K562 (cell line): ENCODE data around the gene UBA3. TPM values are rescaled to one million over a fixed set of nuclear protein-coding genes. Genes with fewer than 3 reads are reported as not detected.
A peak's percentile ranks its signal among the peaks of the same experiment; 100 is the strongest.

Experiments used
- ATAC-seq: fragments of 200-7000 bp; cut with Tn5 transposase; 3 replicates; pipeline ENCODE4 v1.9.1; 2020; ENCODE audit warnings: moderate library complexity
- BruUV-seq: library from RNA; stranded (reverse); fragments of 400-500 nt; replicated peaks from 2 replicates; lab custom pipeline; 2021; lab: Mats Ljungman, UMichigan
- CTCF ChIA-PET: fragments of 300-600 bp; formaldehyde crosslinking; extraction: SDS; loops from one replicate; lab custom pipeline; 2021; ENCODE audit warnings: low intra/inter-chr PET ratio; lab: Yijun Ruan, JAX
- POLR2A ChIA-PET: fragments of 300-600, 350-650 bp; sonication (Branson Sonifier 250); formaldehyde crosslinking; extraction: SDS; loops from one replicate; lab custom pipeline; 2021; ENCODE audit warnings: antibody characterized with exemption, inconsistent platforms; lab: Yijun Ruan, JAX
- DNase-seq, 4 experiments: peaks; one replicate each; pipeline versions ENCODE4 v3.0.0 to v3.0.0-alpha.2; 2011 to 2018; ENCODE audit warnings: low spot score in 3 of 4, mixed read lengths in 3 of 4; ENCODE audit errors: extremely low read depth in 1 of 4
- FAIRE-seq: peaks from 2 replicates; lab custom pipeline; 2011; peaks lifted over from hg19 to GRCh38; lab: Jason Lieb, UNC
- H2AFZ ChIP-seq: 2 replicates; pipeline ENCODE4 v1.6.0; 2011; ENCODE audit warnings: low read depth, low read length, control low read depth, inconsistent platforms
- H3K27ac ChIP-seq: fragments of 200-600 bp; 3 replicates; pipeline ENCODE4 v1.8.0; 2011; ENCODE audit warnings: low read depth, mild to moderate bottlenecking, control low read depth, inconsistent platforms, low read length, moderate library complexity, mixed read lengths; ENCODE audit errors: extremely low read depth
- H3K27me3 ChIP-seq, 2 experiments: fragments of 300-600 bp in 1 of 2; 2 replicates in 1 of 2; 3 replicates in 1 of 2; pipeline versions ENCODE4 v1.6.0 to v1.8.0; 2011; ENCODE audit warnings: inconsistent platforms in 2 of 2, low read length in 2 of 2, mild to moderate bottlenecking in 1 of 2, mixed read lengths in 1 of 2, moderate library complexity in 1 of 2; ENCODE audit not compliant: control insufficient read depth in 2 of 2, insufficient read depth in 2 of 2
- H3K36me3 ChIP-seq: fragments of 300-600 bp; 3 replicates; pipeline ENCODE4 v1.8.0; 2011; ENCODE audit warnings: mild to moderate bottlenecking, low read length, inconsistent platforms; ENCODE audit not compliant: control insufficient read depth, insufficient read depth
- H3K4me1 ChIP-seq, 2 experiments: fragments of 200-600 bp in 1 of 2; replicated peaks in 1 of 2; 2 replicates in 1 of 2; 3 replicates in 1 of 2; pipeline versions ENCODE4 v1.5.1 to v1.8.0; 2011; ENCODE audit warnings: inconsistent platforms in 2 of 2, low read length in 2 of 2, mild to moderate bottlenecking in 1 of 2, mixed read lengths in 1 of 2, moderate library complexity in 1 of 2; ENCODE audit not compliant: control insufficient read depth in 2 of 2, insufficient read depth in 2 of 2
- H3K4me2 ChIP-seq: 2 replicates; pipeline ENCODE4 v1.6.1; 2011; ENCODE audit warnings: low read length, control low read depth, inconsistent platforms, mixed read lengths; ENCODE audit not compliant: insufficient read depth
- H3K4me3 ChIP-seq: fragments of 200-600 bp; sonication (generic), shearing (Covaris generic); 2 replicates; pipeline ENCODE4 v1.5.1; 2016; ENCODE audit warnings: control low read depth, inconsistent platforms
- H3K79me2 ChIP-seq: fragments of 200-600 bp; 3 replicates; pipeline ENCODE4 v1.8.0; 2011; ENCODE audit warnings: low read length, inconsistent platforms; ENCODE audit not compliant: control insufficient read depth, insufficient read depth
- H3K9ac ChIP-seq, 2 experiments: 2 replicates each; pipeline versions ENCODE4 v1.6.0 to v1.6.1; 2011; ENCODE audit warnings: low read depth in 2 of 2, low read length in 2 of 2, control low read depth in 1 of 2, inconsistent platforms in 1 of 2, mild to moderate bottlenecking in 1 of 2, mixed read lengths in 1 of 2; ENCODE audit not compliant: insufficient read depth in 1 of 2
- H3K9me1 ChIP-seq: one replicate; pipeline ENCODE4 v1.6.0; 2011; ENCODE audit warnings: inconsistent platforms, mild to moderate bottlenecking, low read length, moderate library complexity; ENCODE audit not compliant: control insufficient read depth, insufficient read depth
- H3K9me3 ChIP-seq: replicated peaks from 2 replicates; pipeline ENCODE4 v1.5.1; 2011; ENCODE audit warnings: low read depth, low read length, inconsistent platforms; ENCODE audit not compliant: control insufficient read depth, insufficient read depth
- H4K20me1 ChIP-seq: replicated peaks from 2 replicates; pipeline ENCODE4 v1.6.1; 2011; ENCODE audit warnings: low read length, inconsistent platforms, mixed read lengths; ENCODE audit not compliant: control insufficient read depth, insufficient read depth
- MAFK ChIP-seq: IDR thresholded peaks from 2 replicates; pipeline ENCODE4 v1.6.1; 2011; ENCODE audit warnings: low read length, improper control_type of control experiment
- MITF ChIP-seq: IDR thresholded peaks from 2 replicates; pipeline ENCODE4 v1.6.1; 2014; ENCODE audit warnings: antibody characterized with exemption
- PHF20 ChIP-seq: fragments of 450-650 bp; IDR thresholded peaks from 2 replicates; pipeline ENCODE4 v1.6.1; 2018; ENCODE audit not compliant: partially characterized antibody
- ZEB2 ChIP-seq: fragments of 450-650 bp; IDR thresholded peaks from 2 replicates; pipeline ENCODE4 v1.6.1; 2016
- ZNF316 ChIP-seq: fragments of 450-650 bp; IDR thresholded peaks from 2 replicates; pipeline ENCODE4 v1.6.1; 2016
- WGBS: fragments of 100-300 bp; shearing (Covaris generic); methylation state at CpG from one replicate; pipeline ENCODE4 v1.1.6; 2016; ENCODE audit warnings: low coverage, mixed read lengths; ENCODE audit not compliant: insufficient coverage; ENCODE audit errors: missing lambda C conversion rate; 5-methylcytosine and 5-hydroxymethylcytosine counted together
- in situ Hi-C: fragments of 300-500 bp; cut with MboI; formaldehyde crosslinking; loops from 4 replicates; pipeline ENCODE4 v1.15.0; 2018; ENCODE audit warnings: inconsistent platforms, mixed read lengths
- intact Hi-C: fragments of 100-400 bp; cut with micrococcal nuclease; formaldehyde crosslinking; loops from 2 replicates; pipeline ENCODE4 v1.14.2; 2022
- polyA plus RNA-seq, 8 experiments: library from polyadenylated mRNA; depleted of rRNA in 4 of 8; stranded (reverse) in 5 of 8; unstranded in 3 of 8; fragments of >200 nt; fragmentation: Nextera tagmentation in 2 of 8; fragmentation: Illumina TruSeq in 1 of 8; extraction: Ambion mirVana in 2 of 8; extraction: Trizol in 1 of 8; gene quantifications; 2 replicates each; pipeline versions ENCODE4 v1.2.1 to v1.2.3, GENCODE V29; 2011 to 2014; ENCODE audit warnings: inconsistent platforms in 1 of 8, missing spikeins in 1 of 8
- total RNA-seq, 7 experiments: library from RNA; depleted of rRNA in 6 of 7; stranded (reverse); fragments of >200 nt in 6 of 7; fragmentation: Illumina TruSeq in 2 of 7; extraction: Trizol in 2 of 7; gene quantifications; 2 replicates each; pipeline versions ENCODE4 v1.2.1 to v1.2.3, GENCODE V29; 2011 to 2021; ENCODE audit warnings: low replicate concordance in 1 of 7

The UBA3 gene
- total and polyA plus RNA-seq, 9 of the 15 experiments (the other 6 are each of a cell fraction or from before 2014, with no cell fraction given), result 23.2 to 80.0 (median 38.6) TPM

DNA sequence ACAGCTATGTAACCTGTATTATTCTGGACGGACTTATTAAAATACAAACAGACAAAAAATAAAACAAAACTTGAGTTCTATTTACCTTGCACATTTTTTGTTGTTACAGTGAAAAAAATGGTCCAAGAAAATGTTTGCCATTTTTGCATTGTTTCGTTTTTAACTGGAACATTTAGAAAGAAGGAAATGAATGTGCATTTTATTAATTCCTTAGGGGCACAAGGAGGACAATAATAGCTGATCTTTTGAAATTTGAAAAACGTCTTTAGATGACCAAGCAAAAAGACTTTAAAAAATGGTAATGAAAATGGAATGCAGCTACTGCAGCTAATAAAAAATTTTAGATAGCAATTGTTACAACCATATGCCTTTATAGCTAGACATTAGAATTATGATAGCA is 25.2 kb upstream of the UBA3 start:
- Histone ChIP-seq H3K4me3 (no peak overlapping the region), H3K9me1 (no peaks in the 10 kb centered on the region), H3K27me3 (no peaks in the 10 kb centered on the region), H3K36me3 (peaks cover 16% of the 10 kb centered on the region; the same call in 1 of the 3 replicates), H3K27ac (no peak overlapping the region), H3K4me2 (no peak overlapping the region), H3K4me1 (peaks cover 0 to 15% of the 10 kb centered on the region in 2 experiments; a peak in 3 of 5 replicates), H3K9ac (no peak overlapping the region), H3K79me2 (no peaks in the 10 kb centered on the region), H3K9me3 (no peaks in the 10 kb centered on the region), H4K20me1 (no peaks in the 10 kb centered on the region), H2AFZ (no peak overlapping the region)
- in situ Hi-C loops (no loop called here), intact Hi-C loops (no loop called here)
- no peak for TF ChIP-seq ZEB2
- peak; percentile 43; the same call in 1 of the 2 replicates for TF ChIP-seq ZNF316
- TF ChIP-seq MAFK, result no peak
- FAIRE-seq (peak; percentile 46), DNase-seq (no peak), ATAC-seq (no peak)
- 38% methylated on average over 3 of the region's 3 CpGs for WGBS
- ChIA-PET CTCF (no interaction called here), POLR2A (interaction anchor here (0.6 to 1.2 kb wide), 2 partner anchors 21 to 190 kb away, joined by 3 to 4 read pairs; partner anchors contain the start of gene ARL6IP5)
- BruUV-seq, result no TSS peak

DNA sequence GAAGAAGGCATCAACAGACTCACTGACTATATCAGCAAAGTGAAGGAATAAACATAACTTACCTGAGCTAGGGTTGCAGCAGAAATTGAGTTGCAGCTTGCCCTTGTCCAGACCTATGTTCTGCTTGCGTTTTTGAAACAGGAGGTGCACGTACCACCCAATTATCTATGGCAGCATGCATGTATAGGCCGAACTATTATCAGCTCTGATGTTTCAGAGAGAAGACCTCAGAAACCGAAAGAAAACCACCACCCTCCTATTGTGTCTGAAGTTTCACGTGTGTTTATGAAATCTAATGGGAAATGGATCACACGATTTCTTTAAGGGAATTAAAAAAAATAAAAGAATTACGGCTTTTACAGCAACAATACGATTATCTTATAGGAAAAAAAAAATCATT is 24.4 kb upstream of the UBA3 start:
- H4K20me1 ChIP-seq, result no peaks in the 10 kb centered on the region
- H3K27me3 ChIP-seq, result no peaks in the 10 kb centered on the region
- no peak overlapping the region for H3K4me3 ChIP-seq
- H3K36me3 ChIP-seq, result peaks cover 16% of the 10 kb centered on the region; the same call in 1 of the 3 replicates
- H3K79me2 ChIP-seq, result no peaks in the 10 kb centered on the region
- FAIRE-seq, result no peak
- BruUV-seq, result no TSS peak
- WGBS, result 47% methylated on average over 8 of the region's 8 CpGs
- H3K9me3 ChIP-seq, result no peaks in the 10 kb centered on the region
- peaks cover 0 to 15% of the 10 kb centered on the region in 2 experiments; a peak in 3 of 5 replicates for H3K4me1 ChIP-seq
- ChIA-PET POLR2A (no interaction called here), CTCF (no interaction called here)
- no peak for DNase-seq
- H3K27ac ChIP-seq, result no peak overlapping the region
- ATAC-seq, result no peak
- H3K4me2 ChIP-seq, result no peak overlapping the region
- no peaks in the 10 kb centered on the region for H3K9me1 ChIP-seq
- H2AFZ ChIP-seq, result no peak overlapping the region
- no peak overlapping the region for H3K9ac ChIP-seq
- in situ Hi-C loops, result no loop called here
- intact Hi-C loops, result no loop called here
- TF ChIP-seq PHF20 (no peak), MITF (no peak)
